H9 (cell line): Measurements from ENCODE around the gene ADSL. TPM values are rescaled to one million over a fixed set of nuclear protein-coding genes. Genes with fewer than 3 reads are reported as not detected.

Experiments
- DNase-seq: peaks from one replicate; pipeline ENCODE4 v3.0.0-alpha.2; 2017
- H2AFZ ChIP-seq: one replicate; pipeline ENCODE4 v1.6.1; 2013; ENCODE audit warnings: mild to moderate bottlenecking, low read length, control low read depth, moderate library complexity
- H2AK5ac ChIP-seq: 2 replicates; pipeline ENCODE4 v1.6.1; 2013; ENCODE audit warnings: low read length, control low read depth, mixed read lengths; ENCODE audit not compliant: insufficient read length
- H2BK120ac ChIP-seq: one replicate; pipeline ENCODE4 v1.6.1; 2013; ENCODE audit warnings: low read depth, mild to moderate bottlenecking, low read length, control low read depth, inconsistent platforms; ENCODE audit not compliant: poor library complexity, severe bottlenecking
- H2BK12ac ChIP-seq: 2 replicates; pipeline ENCODE4 v1.6.1; 2013; ENCODE audit warnings: low read length, control low read depth, mixed read lengths, low read depth; ENCODE audit not compliant: insufficient read length
- H2BK15ac ChIP-seq: 2 replicates; pipeline ENCODE4 v1.6.1; 2013; ENCODE audit warnings: low read depth, low read length, control low read depth
- H2BK20ac ChIP-seq: one replicate; pipeline ENCODE4 v1.6.1; 2013; ENCODE audit warnings: low read depth, mild to moderate bottlenecking, low read length, control low read depth, inconsistent platforms; ENCODE audit not compliant: poor library complexity, severe bottlenecking
- H2BK5ac ChIP-seq: 2 replicates; pipeline ENCODE4 v1.6.1; 2013; ENCODE audit warnings: low read length, control low read depth, mixed read lengths; ENCODE audit not compliant: insufficient read length
- H3K14ac ChIP-seq: 2 replicates; pipeline ENCODE4 v1.6.1; 2013; ENCODE audit warnings: low read length, control low read depth; ENCODE audit not compliant: insufficient read depth
- H3K18ac ChIP-seq: 2 replicates; pipeline ENCODE4 v1.6.1; 2013; ENCODE audit warnings: low read depth, mild to moderate bottlenecking, mixed read lengths, low read length, control low read depth; ENCODE audit not compliant: insufficient read length
- H3K23ac ChIP-seq: 2 replicates; pipeline ENCODE4 v1.6.1; 2013; ENCODE audit warnings: low read length, control low read depth, mixed read lengths, low read depth; ENCODE audit not compliant: insufficient read length
- H3K23me2 ChIP-seq: 2 replicates; pipeline ENCODE4 v1.6.1; 2013; ENCODE audit warnings: low read depth, mild to moderate bottlenecking, mixed read lengths, low read length, control low read depth; ENCODE audit not compliant: insufficient read length, poor library complexity, severe bottlenecking
- H3K27ac ChIP-seq: 2 replicates; pipeline ENCODE4 v1.5.1; 2013; ENCODE audit warnings: low read length, control low read depth, mixed read lengths, low read depth; ENCODE audit not compliant: insufficient read length
- H3K27me3 ChIP-seq: 2 replicates; pipeline ENCODE4 v1.6.1; 2013; ENCODE audit warnings: low read length, control low read depth, inconsistent platforms; ENCODE audit not compliant: insufficient read depth
- H3K4ac ChIP-seq: 2 replicates; pipeline ENCODE4 v1.6.1; 2013; ENCODE audit warnings: low read depth, mild to moderate bottlenecking, control low read depth, inconsistent platforms, low read length, moderate library complexity
- H3K4me1 ChIP-seq: 2 replicates; pipeline ENCODE4 v1.6.1; 2013; ENCODE audit warnings: low read length, control low read depth, inconsistent platforms; ENCODE audit not compliant: insufficient read depth
- H3K4me2 ChIP-seq: 2 replicates; pipeline ENCODE4 v1.6.1; 2013; ENCODE audit warnings: low read length, control low read depth, mixed read lengths; ENCODE audit not compliant: insufficient read length, insufficient read depth
- H3K56ac ChIP-seq: 2 replicates; pipeline ENCODE4 v1.6.1; 2013; ENCODE audit warnings: low read depth, mild to moderate bottlenecking, mixed read lengths, low read length, control low read depth; ENCODE audit not compliant: insufficient read length
- H3K79me1 ChIP-seq: 2 replicates; pipeline ENCODE4 v1.6.1; 2013; ENCODE audit warnings: low read depth, mild to moderate bottlenecking, moderate library complexity, low read length, control low read depth, inconsistent platforms; ENCODE audit not compliant: insufficient read depth, poor library complexity, severe bottlenecking
- H3K79me2 ChIP-seq: 2 replicates; pipeline ENCODE4 v1.6.1; 2013; ENCODE audit warnings: low read length, control low read depth, inconsistent platforms; ENCODE audit not compliant: insufficient read depth
- H3K9ac ChIP-seq: 2 replicates; pipeline ENCODE4 v1.6.1; 2013; ENCODE audit warnings: low read length, control low read depth, mixed read lengths; ENCODE audit not compliant: insufficient read length; ENCODE audit errors: extremely low read depth
- H3K9me3 ChIP-seq: one replicate; pipeline ENCODE4 v1.6.1; 2013; ENCODE audit warnings: low read depth, low read length, inconsistent platforms; ENCODE audit not compliant: control insufficient read depth
- H3T11ph ChIP-seq: one replicate; pipeline ENCODE4 v1.6.1; 2013; ENCODE audit warnings: mild to moderate bottlenecking, low read length, control low read depth, inconsistent platforms
- H4K20me1 ChIP-seq: one replicate; pipeline ENCODE4 v1.6.1; 2013; ENCODE audit not compliant: control insufficient read depth, insufficient read length, insufficient read depth
- H4K5ac ChIP-seq: 2 replicates; pipeline ENCODE4 v1.6.1; 2013; ENCODE audit warnings: low read depth, mild to moderate bottlenecking, mixed read lengths, low read length, control low read depth; ENCODE audit not compliant: insufficient read length
- H4K8ac ChIP-seq: replicated peaks from 2 replicates; pipeline ENCODE4 v1.6.1; 2013; ENCODE audit warnings: low read length, control low read depth, mixed read lengths, low read depth; ENCODE audit not compliant: insufficient read length
- H4K91ac ChIP-seq: 2 replicates; pipeline ENCODE4 v1.6.1; 2013; ENCODE audit warnings: low read depth, mild to moderate bottlenecking, moderate library complexity, mixed read lengths, low read length, control low read depth; ENCODE audit not compliant: insufficient read length
- H3K27ac Mint-ChIP-seq, 3 experiments: 2 replicates in 2 of 3; 3 replicates in 1 of 3; pipeline ENCODE4 v1.8.0; 2020 to 2021; ENCODE audit warnings: mixed read lengths in 3 of 3, mild to moderate bottlenecking in 1 of 3, moderate library complexity in 1 of 3
- H3K27me3 Mint-ChIP-seq: 2 replicates; pipeline ENCODE4 v1.8.0; 2021; ENCODE audit warnings: low read depth, mild to moderate bottlenecking, moderate library complexity, mixed read lengths
- H3K36me3 Mint-ChIP-seq, 3 experiments: 2 replicates in 2 of 3; 3 replicates in 1 of 3; pipeline ENCODE4 v1.8.0; 2020 to 2021; ENCODE audit warnings: low read depth in 3 of 3, mixed read lengths in 3 of 3; ENCODE audit not compliant: insufficient read depth in 1 of 3
- H3K4me1 Mint-ChIP-seq, 2 experiments: 2 replicates each; pipeline ENCODE4 v1.8.0; 2020; ENCODE audit warnings: mixed read lengths in 2 of 2
- H3K4me3 Mint-ChIP-seq, 2 experiments: 2 replicates in 1 of 2; 3 replicates in 1 of 2; pipeline ENCODE4 v1.8.0; 2020 to 2021; ENCODE audit warnings: mild to moderate bottlenecking in 2 of 2, mixed read lengths in 2 of 2, moderate library complexity in 1 of 2
- H3K9me3 Mint-ChIP-seq, 2 experiments: 2 replicates in 1 of 2; 3 replicates in 1 of 2; pipeline ENCODE4 v1.8.0; 2020; ENCODE audit warnings: mild to moderate bottlenecking in 2 of 2, mixed read lengths in 2 of 2, moderate library complexity in 1 of 2
- CTCF ChIP-seq: fragments of 200-600 bp; sonication (generic); conservative IDR thresholded peaks from 3 replicates; pipeline ENCODE4 v1.8.0; 2021; ENCODE audit warnings: antibody characterized with exemption, mild to moderate bottlenecking
- WGBS: extraction: QIAGEN DNeasy Blood & Tissue Kit; methylation state at CpG from one replicate; pipeline ENCODE4 v1.1.7; 2013; ENCODE audit warnings: missing lambda C conversion rate, low lambda C conversion rate, mixed read lengths; ENCODE audit not compliant: insufficient read length; ENCODE audit errors: extremely low coverage; 5-methylcytosine and 5-hydroxymethylcytosine counted together
- total RNA-seq: library from RNA; stranded (reverse); gene quantifications from 2 replicates; pipeline ENCODE4 v1.2.1, GENCODE V29; 2021

ADSL gene
- total RNA-seq, 1 experiment from 2014 or later, result 175 TPM

GRCh38 chr22:40432157-40432556 is 85.9 kb downstream of the ADSL start:
- Histone ChIP-seq H3T11ph (no peak overlapping the region), H2BK15ac (no peak overlapping the region), H4K91ac (no peak overlapping the region), H3K9ac (no peak overlapping the region), H4K8ac (no peak overlapping the region), H3K4me2 (no peak overlapping the region), H3K18ac (no peak overlapping the region), H2AK5ac (no peak overlapping the region), H2BK5ac (no peak overlapping the region), H3K79me2 (no peaks in the 10 kb centered on the region), H4K5ac (no peak overlapping the region), H3K27ac (no peak overlapping the region), H2BK20ac (no peak overlapping the region), H3K27me3 (no peaks in the 10 kb centered on the region), H3K4me1 (no peaks in the 10 kb centered on the region), H2BK120ac (no peak overlapping the region), H2BK12ac (no peak overlapping the region), H4K20me1 (no peaks in the 10 kb centered on the region), H3K23ac (no peak overlapping the region), H3K9me3 (no peaks in the 10 kb centered on the region), H3K14ac (no peak overlapping the region), H3K4ac (no peak overlapping the region), H3K23me2 (no peaks in the 10 kb centered on the region), H3K79me1 (no peaks in the 10 kb centered on the region), H3K56ac (no peak overlapping the region), H2AFZ (no peak overlapping the region)
- Mint-ChIP-seq H3K4me1 (peaks cover 17 to 23% of the 10 kb centered on the region in 2 experiments), H3K4me3 (no peak overlapping the region), H3K9me3 (no peaks in the 10 kb centered on the region), H3K27ac (no peak overlapping the region), H3K27me3 (no peaks in the 10 kb centered on the region), H3K36me3 (peaks cover 12 to 33% (median 27%) of the 10 kb centered on the region in 3 experiments; a peak in 6 of 7 replicates)
- WGBS, result no CpG with 5 or more reads among the region's 5 CpGs
- TF ChIP-seq CTCF, result no peak
- no peak for DNase-seq
